Measurements from ENCODE around the gene OPN1MW. TPM values are rescaled to one million over a fixed set of nuclear protein-coding genes. Genes with fewer than 3 reads are reported as not detected.
A peak's percentile ranks its signal among the peaks of the same experiment; 100 is the strongest.

Gene OPN1MW
- total and polyA plus RNA-seq, 9 of the 15 experiments (the other 6 are each of a cell fraction or from before 2014, with no cell fraction given): not detected

DNA sequence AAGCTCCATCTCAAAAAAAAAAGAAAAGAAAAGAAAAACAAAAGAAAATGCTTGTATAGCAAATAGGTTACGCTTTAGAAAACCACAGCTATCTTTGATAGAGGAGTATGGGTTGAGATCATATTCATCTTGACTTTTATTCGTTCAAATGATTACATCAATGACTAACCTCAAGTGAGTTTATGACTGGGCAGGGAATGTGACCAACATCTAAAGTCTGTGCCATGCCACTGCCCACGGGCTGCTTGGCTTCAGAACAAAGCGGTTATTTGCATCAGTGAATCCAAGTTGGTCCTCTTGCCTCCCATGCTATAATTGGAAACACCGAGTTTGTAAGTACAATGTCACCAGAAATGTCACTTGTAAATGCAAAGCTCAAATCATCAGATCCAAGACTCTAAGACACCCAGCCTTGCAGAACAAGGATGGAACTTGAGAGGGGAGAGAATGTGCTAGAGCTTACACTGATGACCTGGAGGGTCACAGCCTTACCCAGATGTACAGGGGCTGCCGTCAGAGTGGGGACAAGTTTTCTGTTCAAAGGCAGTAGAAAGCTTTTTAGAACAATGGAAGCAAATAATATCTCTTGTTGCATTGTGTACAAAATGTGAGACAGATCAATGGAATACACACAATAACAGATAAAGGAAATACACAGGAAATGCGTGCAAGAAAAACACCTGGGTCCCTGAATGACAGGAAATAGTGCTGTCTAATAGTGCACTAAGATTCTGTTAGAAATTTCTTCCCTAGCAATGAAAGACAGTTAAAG lies 46.8 kb upstream of the OPN1MW start:
- Histone ChIP-seq H3K79me2 (ENCODE audit: control insufficient read depth, insufficient read depth, low read length) (no peaks in the 10 kb centered on the region), H3K4me1 (replicated peaks in 1 of 2; ENCODE audit: control insufficient read depth in 2 of 2, insufficient read depth in 2 of 2, low read length in 2 of 2) (peaks cover 0 to 8% of the 10 kb centered on the region in 2 experiments; a peak in 3 of 5 replicates), H3K9ac (ENCODE audit: insufficient read depth in 1 of 2, low read depth in 2 of 2, low read length in 2 of 2) (no peak overlapping the region), H3K4me2 (ENCODE audit: insufficient read depth, low read length) (no peak overlapping the region), H3K9me3 (replicated peaks; ENCODE audit: control insufficient read depth, insufficient read depth, low read depth, low read length) (no peaks in the 10 kb centered on the region), H3K27me3 (ENCODE audit: control insufficient read depth in 2 of 2, insufficient read depth in 2 of 2, low read length in 2 of 2) (no peaks in the 10 kb centered on the region), H3K36me3 (ENCODE audit: control insufficient read depth, insufficient read depth, low read length) (no peaks in the 10 kb centered on the region), H3K4me3 (no peak overlapping the region), H4K20me1 (replicated peaks; ENCODE audit: control insufficient read depth, insufficient read depth, low read length) (no peaks in the 10 kb centered on the region), H3K9me1 (ENCODE audit: control insufficient read depth, insufficient read depth, low read length) (no peaks in the 10 kb centered on the region), H3K27ac (ENCODE audit: extremely low read depth, low read depth, low read length) (no peak overlapping the region), H2AFZ (ENCODE audit: low read depth, low read length) (peak overlapping the region; percentile 88; the same call in 1 of the 2 replicates)
- TF ChIP-seq HNRNPUL1 (IDR thresholded peaks at IDR 0.05; ENCODE audit: low read length): no peak
- TF ChIP-seq, protein P1, sequence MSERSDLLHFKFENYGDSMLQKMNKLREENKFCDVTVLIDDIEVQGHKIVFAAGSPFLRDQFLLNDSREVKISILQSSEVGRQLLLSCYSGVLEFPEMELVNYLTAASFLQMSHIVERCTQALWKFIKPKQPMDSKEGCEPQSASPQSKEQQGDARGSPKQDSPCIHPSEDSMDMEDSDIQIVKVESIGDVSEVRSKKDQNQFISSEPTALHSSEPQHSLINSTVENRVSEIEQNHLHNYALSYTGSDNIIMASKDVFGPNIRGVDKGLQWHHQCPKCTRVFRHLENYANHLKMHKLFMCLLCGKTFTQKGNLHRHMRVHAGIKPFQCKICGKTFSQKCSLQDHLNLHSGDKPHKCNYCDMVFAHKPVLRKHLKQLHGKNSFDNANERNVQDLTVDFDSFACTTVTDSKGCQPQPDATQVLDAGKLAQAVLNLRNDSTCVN (CRISPR knock-in tag; IDR thresholded peaks at IDR 0.05): no peak
- TF ChIP-seq, protein P2, sequence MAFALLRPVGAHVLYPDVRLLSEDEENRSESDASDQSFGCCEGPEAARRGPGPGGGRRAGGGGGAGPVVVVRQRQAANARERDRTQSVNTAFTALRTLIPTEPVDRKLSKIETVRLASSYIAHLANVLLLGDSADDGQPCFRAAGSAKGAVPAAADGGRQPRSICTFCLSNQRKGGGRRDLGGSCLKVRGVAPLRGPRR (CRISPR knock-in tag; IDR thresholded peaks at IDR 0.05): no peak
- no peak for TF ChIP-seq ADNP (tag; IDR thresholded peaks at IDR 0.05)
- TF ChIP-seq NRF1 (conservative IDR thresholded peaks at IDR 0.05 in 1 of 2, IDR thresholded peaks at IDR 0.05 in 1 of 2): no peak
- TF ChIP-seq RBM14 (IDR thresholded peaks at IDR 0.05; ENCODE audit: borderline replicate concordance, insufficient read depth, low read depth, low read length): no peak
- TF ChIP-seq ZBTB8A (IDR thresholded peaks at IDR 0.05; ENCODE audit: partially characterized antibody): no peak
- TF ChIP-seq ZNF699 (CRISPR knock-in tag; IDR thresholded peaks at IDR 0.05; ENCODE audit: insufficient replicate concordance): no peak
- TF ChIP-seq, protein P3, sequence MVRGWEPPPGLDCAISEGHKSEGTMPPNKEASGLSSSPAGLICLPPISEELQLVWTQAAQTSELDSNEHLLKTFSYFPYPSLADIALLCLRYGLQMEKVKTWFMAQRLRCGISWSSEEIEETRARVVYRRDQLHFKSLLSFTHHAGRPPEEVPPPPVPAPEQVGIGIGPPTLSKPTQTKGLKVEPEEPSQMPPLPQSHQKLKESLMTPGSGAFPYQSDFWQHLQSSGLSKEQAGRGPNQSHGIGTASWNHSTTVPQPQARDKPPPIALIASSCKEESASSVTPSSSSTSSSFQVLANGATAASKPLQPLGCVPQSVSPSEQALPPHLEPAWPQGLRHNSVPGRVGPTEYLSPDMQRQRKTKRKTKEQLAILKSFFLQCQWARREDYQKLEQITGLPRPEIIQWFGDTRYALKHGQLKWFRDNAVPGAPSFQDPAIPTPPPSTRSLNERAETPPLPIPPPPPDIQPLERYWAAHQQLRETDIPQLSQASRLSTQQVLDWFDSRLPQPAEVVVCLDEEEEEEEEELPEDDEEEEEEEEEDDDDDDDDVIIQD (CRISPR knock-in tag; IDR thresholded peaks at IDR 0.05): no peak
- CTCF ChIA-PET (ENCODE audit: low intra/inter-chr PET ratio): no interaction called here
- in situ Hi-C loops (cut with MboI): no loop called here
- intact Hi-C loops (cut with micrococcal nuclease): loop anchor here (2.0 kb wide), 1 partner anchor 43 kb away; no protein-coding TSS in a partner anchor
- no TSS peak for BruUV-seq (replicated peaks)
- FAIRE-seq (peak; percentile 44), ATAC-seq (no peak), DNase-seq (ENCODE audit: extremely low read depth in 1 of 4, low spot score in 3 of 4) (no peak)
- POLR2A ChIA-PET: interaction anchor here (0.8 kb wide), 1 partner anchor 10 kb away, joined by 4 read pairs; no protein-coding TSS in a partner anchor
- WGBS (ENCODE audit: insufficient coverage, low coverage, missing lambda C conversion rate): 55% methylated on average over 6 of the region's 7 CpGs

Data from K562 (cell line).